KMS-11 (cell line): Measurements from ENCODE around the gene ANXA9.

Experiments used
- H2AFZ ChIP-seq: fragments of 200-600 bp; sonication (generic); 2 replicates; pipeline ENCODE4 v1.6.1; 2016; ENCODE audit warnings: antibody characterized with exemption, mixed run types, low read depth
- H3K27ac ChIP-seq: fragments of 200-600 bp; sonication (generic); 2 replicates; pipeline ENCODE4 v1.6.1; 2016; ENCODE audit warnings: mild to moderate bottlenecking, mixed run types
- H3K27me3 ChIP-seq: fragments of 200-600 bp; sonication (generic); 2 replicates; pipeline ENCODE4 v1.6.1; 2017; ENCODE audit warnings: mild to moderate bottlenecking, low read depth, mixed run types, moderate library complexity; ENCODE audit not compliant: insufficient read depth
- H3K36me3 ChIP-seq: fragments of 200-600 bp; sonication (generic); 2 replicates; pipeline ENCODE4 v1.6.1; 2017; ENCODE audit warnings: mild to moderate bottlenecking, mixed run types; ENCODE audit not compliant: insufficient read depth
- H3K4me1 ChIP-seq: fragments of 200-600 bp; sonication (generic); 2 replicates; pipeline ENCODE4 v1.6.1; 2016; ENCODE audit warnings: mild to moderate bottlenecking, low read depth, mixed run types; ENCODE audit not compliant: poor library complexity, severe bottlenecking
- H3K4me2 ChIP-seq: fragments of 200-600 bp; sonication (generic); 2 replicates; pipeline ENCODE4 v1.7.0; 2016; ENCODE audit warnings: mild to moderate bottlenecking, mixed run types
- H3K4me3 ChIP-seq: fragments of 200-600 bp; sonication (generic); IDR thresholded peaks from 2 replicates; pipeline ENCODE4 v1.6.1; 2017; ENCODE audit warnings: low read depth, low read length, mixed read lengths; ENCODE audit not compliant: insufficient read depth
- H3K79me2 ChIP-seq: fragments of 200-600 bp; sonication (generic); 2 replicates; pipeline ENCODE4 v1.6.1; 2016; ENCODE audit warnings: low read depth, mixed run types; ENCODE audit not compliant: insufficient read depth
- H3K9ac ChIP-seq: fragments of 200-600 bp; sonication (generic); 2 replicates; pipeline ENCODE4 v1.6.1; 2016; ENCODE audit warnings: mild to moderate bottlenecking, mixed run types
- H4K20me1 ChIP-seq: fragments of 200-600 bp; sonication (generic); 2 replicates; pipeline ENCODE4 v1.6.1; 2016; ENCODE audit warnings: mild to moderate bottlenecking, mixed run types; ENCODE audit not compliant: insufficient read depth
- CTCF ChIP-seq: fragments of 200-600 bp; sonication (generic); conservative IDR thresholded peaks from 2 replicates; pipeline ENCODE4 v1.6.1; 2017; ENCODE audit warnings: low read depth, mild to moderate bottlenecking, antibody characterized with exemption, low read length, moderate library complexity, mixed read lengths

The ANXA9 gene

GRCh38 chr1:150957666-150958065, 24.4 kb upstream of the ANXA9 start:
- H3K4me2 ChIP-seq, result no peak overlapping the region
- no peaks in the 10 kb centered on the region for H3K27me3 ChIP-seq
- no peaks in the 10 kb centered on the region for H4K20me1 ChIP-seq
- no peak for TF ChIP-seq CTCF
- no peaks in the 10 kb centered on the region; the same call in 1 of the 2 replicates for H3K36me3 ChIP-seq
- H3K9ac ChIP-seq, result no peak overlapping the region
- H2AFZ ChIP-seq, result no peak overlapping the region
- no peaks in the 10 kb centered on the region for H3K4me1 ChIP-seq
- H3K27ac ChIP-seq, result no peak overlapping the region
- no peaks in the 10 kb centered on the region for H3K79me2 ChIP-seq
- no peak overlapping the region for H3K4me3 ChIP-seq

- no peak overlapping the region for H3K27ac ChIP-seq
- H2AFZ ChIP-seq, result no peak overlapping the region
- peaks cover 8% of the 10 kb centered on the region; the same call in 1 of the 2 replicates for H3K36me3 ChIP-seq
- no peaks in the 10 kb centered on the region for H3K27me3 ChIP-seq
- no peak overlapping the region for H3K4me2 ChIP-seq
- no peak for TF ChIP-seq CTCF
- H3K9ac ChIP-seq, result no peak overlapping the region
- H4K20me1 ChIP-seq, result no peaks in the 10 kb centered on the region
- no peaks in the 10 kb centered on the region for H3K4me1 ChIP-seq
- no peak overlapping the region for H3K4me3 ChIP-seq
- no peaks in the 10 kb centered on the region for H3K79me2 ChIP-seq
These were observed 21.4 kb upstream of the ANXA9 start for GRCh38 chr1:150960646-150961045.

- H3K27me3 ChIP-seq, result no peaks in the 10 kb centered on the region
- H3K4me2 ChIP-seq, result no peak overlapping the region
- H4K20me1 ChIP-seq, result no peaks in the 10 kb centered on the region
- H3K4me3 ChIP-seq, result no peak overlapping the region
- no peak for TF ChIP-seq CTCF
- no peak overlapping the region for H3K27ac ChIP-seq
- H3K9ac ChIP-seq, result no peak overlapping the region
- no peaks in the 10 kb centered on the region for H3K79me2 ChIP-seq
- H3K4me1 ChIP-seq, result no peaks in the 10 kb centered on the region
- H3K36me3 ChIP-seq, result peaks cover 19% of the 10 kb centered on the region; the same call in 1 of the 2 replicates
- H2AFZ ChIP-seq, result no peak overlapping the region
These were observed 20.3 kb upstream of the ANXA9 start for GRCh38 chr1:150961756-150962155.

- Histone ChIP-seq H2AFZ (no peak overlapping the region), H3K4me3 (no peak overlapping the region), H3K4me1 (no peaks in the 10 kb centered on the region), H3K27me3 (no peaks in the 10 kb centered on the region), H3K4me2 (no peak overlapping the region), H3K79me2 (no peaks in the 10 kb centered on the region; the same call in 1 of the 2 replicates), H3K27ac (no peak overlapping the region), H4K20me1 (no peaks in the 10 kb centered on the region), H3K36me3 (peaks cover 35% of the 10 kb centered on the region; the same call in 1 of the 2 replicates), H3K9ac (no peak overlapping the region)
- TF ChIP-seq CTCF, result no peak
These were observed 18.6 kb upstream of the ANXA9 start for GRCh38 chr1:150963321-150964163.
